CD4-positive, alpha-beta T cell treated with Interleukin-17A for 1 hour (primary cell): Measurements from ENCODE around the gene PROB1.
"Not testable (repeated sequence)": the region's sequence is repeated elsewhere in the genome, so short reads cannot be mapped to it uniquely, and the experiment has no call there.

ENCODE experiments used
- DNase-seq: peaks from one replicate; pipeline ENCODE4 v3.0.0-alpha.2; 2020

PROB1 gene

GRCh38 chr5:139413963-139414362 is 19.1 kb upstream of the PROB1 start:
- no peak for DNase-seq

GRCh38 chr5:139413153-139413552 is 18.2 kb upstream of the PROB1 start:
- DNase-seq = no peak

GRCh38 chr5:139410993-139411828 is 16.3 kb upstream of the PROB1 start:
- no peak for DNase-seq

GRCh38 chr5:139410121-139410992 is 15.5 kb upstream of the PROB1 start:
- DNase-seq = no peak

GRCh38 chr5:139409116-139409515 is 14.2 kb upstream of the PROB1 start:
- DNase-seq = not testable (repeated sequence)

GRCh38 chr5:139408191-139408590 is 13.3 kb upstream of the PROB1 start:
- no peak for DNase-seq

GRCh38 chr5:139407517-139407916 is 12.6 kb upstream of the PROB1 start:
- no peak for DNase-seq

GRCh38 chr5:139406963-139407362 is 12.1 kb upstream of the PROB1 start:
- no peak for DNase-seq

GRCh38 chr5:139404484-139404840 is 9.6 kb upstream of the PROB1 start:
- no peak for DNase-seq

GRCh38 chr5:139403787-139404483 is 9.0 kb upstream of the PROB1 start, which contains the start of gene SPATA24:
Gene SPATA24, minus strand, starts transcription at chr5:139404089. Its CDS starts 29 bp downstream, at chr5:139404060.
- DNase-seq = peak; percentile 98

- DNase-seq = no peak
Measured at GRCh38 chr5:139403418-139403786, 8.5 kb upstream of the PROB1 start.

GRCh38 chr5:139402561-139403158 is 7.8 kb upstream of the PROB1 start:
- peak; percentile 26 for DNase-seq

- DNase-seq = no peak
Measured at GRCh38 chr5:139401546-139401945, 6.6 kb upstream of the PROB1 start.

GRCh38 chr5:139399501-139400121 is 4.7 kb upstream of the PROB1 start:
- no peak for DNase-seq

- DNase-seq = no peak
Measured at GRCh38 chr5:139397921-139398320, 3.0 kb upstream of the PROB1 start.

- DNase-seq = no peak
Measured at GRCh38 chr5:139396691-139397090, 1.8 kb upstream of the PROB1 start.

GRCh38 chr5:139395844-139396640 is 1.1 kb upstream of the PROB1 start:
- DNase-seq = no peak

- DNase-seq = peak; percentile 63
Measured at GRCh38 chr5:139394123-139394653, 716 bp downstream of the PROB1 start.

GRCh38 chr5:139393497-139394122 is 1.3 kb downstream of the PROB1 start:
- DNase-seq = no peak

- DNase-seq = peak; percentile 82
Measured at GRCh38 chr5:139392678-139393496, 2.0 kb downstream of the PROB1 start.
